Suppressor macrophage treated with lipopolysaccharide for 4 hours (primary cell): ENCODE measurements around the gene DIPK1C.

ENCODE experiments used
- DNase-seq: peaks from one replicate; pipeline ENCODE4 v3.0.0-alpha.2; 2020

DIPK1C gene

GRCh38 chr18:74457043-74457724 lies at the start of gene DIPK1C:
Gene DIPK1C, minus strand, starts transcription at chr18:74457308. Its CDS starts 49 bp downstream, at chr18:74457259.
- no peak for DNase-seq

GRCh38 chr18:74506448-74507084 lies 49.5 kb upstream of the DIPK1C start:
- DNase-seq = peak; percentile 31

DNA sequence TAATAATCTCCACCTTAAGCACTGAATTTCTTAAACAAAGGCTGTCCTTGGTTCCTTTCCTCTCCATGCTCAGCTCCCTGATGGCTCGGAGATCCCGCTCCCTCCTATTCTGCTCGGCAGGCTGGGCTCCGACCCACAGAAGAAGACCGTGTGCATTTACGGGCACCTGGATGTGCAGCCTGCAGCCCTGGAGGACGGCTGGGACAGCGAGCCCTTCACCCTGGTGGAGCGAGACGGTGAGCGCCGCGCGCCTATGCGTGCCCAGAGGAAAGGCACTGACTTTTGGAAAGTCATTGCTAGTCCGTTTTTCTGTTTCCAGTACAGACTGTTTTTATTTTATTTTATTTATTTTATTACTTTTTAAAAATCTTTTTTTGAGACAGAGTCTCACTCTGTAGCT lies 48.7 kb upstream of the DIPK1C start:
- no peak for DNase-seq

GRCh38 chr18:74503137-74503536 lies 46.0 kb upstream of the DIPK1C start:
- no peak for DNase-seq

GRCh38 chr18:74501386-74501785 lies 44.3 kb upstream of the DIPK1C start:
- peak; percentile 81 for DNase-seq

- DNase-seq = peak; percentile 23
These were observed 43.7 kb upstream of the DIPK1C start for GRCh38 chr18:74500774-74501173.

DNA sequence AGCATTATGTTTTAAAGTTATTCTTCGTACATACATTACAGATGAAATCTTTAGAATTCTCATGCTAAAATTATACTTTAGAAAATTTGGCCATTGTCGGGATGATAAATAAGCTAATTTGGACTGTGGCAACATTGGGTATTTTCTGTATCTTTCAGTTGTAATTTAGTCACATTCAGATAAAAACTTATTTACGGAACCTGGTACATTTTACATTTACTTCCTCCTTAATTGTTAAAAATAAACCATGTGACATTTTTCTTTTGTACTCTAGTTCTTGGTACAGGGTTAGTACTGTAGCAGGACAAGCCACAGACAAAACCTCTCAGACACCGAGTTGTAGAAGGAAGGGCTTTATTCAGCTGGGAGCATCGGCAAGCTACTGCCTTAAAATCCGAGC lies 43.3 kb upstream of the DIPK1C start:
- peak; percentile 61 for DNase-seq

DNA sequence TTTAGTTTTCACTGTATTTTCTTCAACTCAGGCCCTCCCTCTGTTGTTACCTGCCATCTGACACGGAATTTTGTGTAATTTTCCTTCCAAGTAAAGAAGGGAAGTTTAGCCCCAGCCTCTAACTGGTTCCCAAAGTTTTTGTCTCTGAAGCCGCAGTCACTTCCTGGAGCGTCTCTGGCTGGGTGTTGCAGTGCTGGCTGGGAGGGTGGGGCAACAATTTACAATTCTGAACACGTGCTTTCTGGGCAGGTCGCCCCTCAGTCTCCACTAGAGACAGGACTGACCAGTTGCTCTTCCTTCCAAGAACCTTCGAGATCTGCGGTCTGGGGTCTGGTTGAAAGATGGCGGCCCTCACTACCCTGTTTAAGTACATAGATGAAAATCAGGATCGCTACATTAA lies 42.5 kb upstream of the DIPK1C start:
- peak; percentile 93 for DNase-seq

GRCh38 chr18:74498712-74499627 lies 41.9 kb upstream of the DIPK1C start:
- DNase-seq = peak; percentile 85

- peak; percentile 76 for DNase-seq
These were observed 40.7 kb upstream of the DIPK1C start for GRCh38 chr18:74497778-74498177.

DNA sequence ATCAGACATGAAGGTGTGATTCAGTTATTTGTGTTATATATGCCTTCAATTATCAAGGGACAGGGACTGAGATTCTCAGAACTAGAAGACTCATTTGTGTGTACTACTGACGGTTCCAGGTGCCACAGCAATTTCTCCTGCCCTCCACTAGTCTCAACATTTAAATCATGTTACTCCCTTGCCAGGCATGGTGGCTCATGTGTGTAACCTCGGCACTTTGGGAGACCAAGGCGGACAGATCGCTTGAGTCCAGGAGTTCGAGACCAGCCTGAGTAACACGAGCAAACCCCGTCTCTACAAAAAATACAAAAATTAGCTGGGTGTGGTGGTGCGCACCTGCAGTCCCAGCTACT lies 40.2 kb upstream of the DIPK1C start:
- DNase-seq = no peak

- DNase-seq = peak; percentile 62
These were observed 39.6 kb upstream of the DIPK1C start for GRCh38 chr18:74496508-74497323.

GRCh38 chr18:74495581-74496507 lies 38.7 kb upstream of the DIPK1C start, which contains the start of gene CNDP2:
Gene CNDP2, plus strand, starts transcription at chr18:74496363. Its CDS starts 3,611 bp downstream, at chr18:74499974.
- DNase-seq = peak; percentile 99

- DNase-seq = no peak
These were observed 37.4 kb upstream of the DIPK1C start for GRCh38 chr18:74494514-74494913.

DNA sequence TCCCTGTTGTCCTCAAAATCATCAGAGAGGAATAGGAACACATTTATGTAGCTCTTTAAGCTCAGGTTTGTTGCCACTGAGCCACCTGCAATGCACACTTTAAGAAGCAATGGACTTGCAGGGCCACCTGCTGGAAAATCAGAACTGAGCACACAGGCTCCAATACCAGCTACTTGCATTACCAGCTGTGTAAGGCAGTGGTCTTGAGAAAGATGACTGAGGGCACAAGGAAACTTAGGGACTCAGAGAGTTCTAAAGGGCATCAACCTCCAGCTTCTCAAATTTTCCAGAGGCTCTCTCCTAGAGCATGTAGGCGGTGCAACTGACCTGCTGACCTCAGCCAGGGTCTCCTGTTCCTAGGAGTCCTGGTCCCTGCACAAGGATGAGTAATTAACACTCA lies 36.6 kb upstream of the DIPK1C start:
- peak; percentile 55 for DNase-seq

DNA sequence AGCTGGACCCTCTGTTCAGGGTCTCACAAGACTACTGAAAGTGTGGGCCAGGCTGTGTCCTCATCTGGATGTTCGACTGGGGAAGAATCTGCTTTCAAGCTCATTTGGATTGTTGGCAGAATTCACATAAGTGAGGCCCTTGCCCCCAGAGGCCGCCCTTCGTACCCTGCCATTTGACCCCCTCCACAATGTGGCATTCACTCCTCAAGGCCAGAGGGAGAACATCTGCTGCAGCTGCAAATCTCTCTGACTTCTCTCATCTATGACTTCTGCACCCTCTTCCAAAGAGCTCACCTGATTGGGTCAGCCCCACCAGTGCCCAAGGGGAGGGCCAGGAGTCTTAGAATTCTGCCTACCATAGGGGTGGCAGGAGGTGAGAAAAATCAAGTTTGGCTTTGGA lies 35.2 kb upstream of the DIPK1C start:
- DNase-seq = no peak

DNA sequence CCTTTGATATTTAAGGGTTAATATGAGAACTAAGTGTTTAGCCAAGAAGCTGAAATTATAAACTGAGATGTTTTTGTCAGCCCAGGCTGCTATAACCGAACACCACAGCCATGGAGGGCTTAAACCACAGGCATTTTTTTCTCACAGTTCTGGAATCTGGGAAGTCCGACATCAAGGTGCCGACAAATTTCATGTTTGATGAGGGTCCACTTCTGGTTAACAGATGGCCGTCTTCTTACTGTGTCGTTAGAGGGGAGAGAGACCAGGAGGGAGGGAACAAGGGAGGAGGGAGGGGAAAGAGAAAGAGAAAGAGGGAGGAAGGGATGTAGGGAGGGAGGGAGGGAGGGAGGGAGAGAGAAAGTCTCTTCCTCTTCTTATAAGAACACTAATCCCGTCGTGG lies 32.6 kb upstream of the DIPK1C start:
- DNase-seq = no peak

- DNase-seq = no peak
These were observed 31.8 kb upstream of the DIPK1C start for GRCh38 chr18:74488864-74489263.

GRCh38 chr18:74488354-74488753 lies 31.2 kb upstream of the DIPK1C start:
- no peak for DNase-seq

DNA sequence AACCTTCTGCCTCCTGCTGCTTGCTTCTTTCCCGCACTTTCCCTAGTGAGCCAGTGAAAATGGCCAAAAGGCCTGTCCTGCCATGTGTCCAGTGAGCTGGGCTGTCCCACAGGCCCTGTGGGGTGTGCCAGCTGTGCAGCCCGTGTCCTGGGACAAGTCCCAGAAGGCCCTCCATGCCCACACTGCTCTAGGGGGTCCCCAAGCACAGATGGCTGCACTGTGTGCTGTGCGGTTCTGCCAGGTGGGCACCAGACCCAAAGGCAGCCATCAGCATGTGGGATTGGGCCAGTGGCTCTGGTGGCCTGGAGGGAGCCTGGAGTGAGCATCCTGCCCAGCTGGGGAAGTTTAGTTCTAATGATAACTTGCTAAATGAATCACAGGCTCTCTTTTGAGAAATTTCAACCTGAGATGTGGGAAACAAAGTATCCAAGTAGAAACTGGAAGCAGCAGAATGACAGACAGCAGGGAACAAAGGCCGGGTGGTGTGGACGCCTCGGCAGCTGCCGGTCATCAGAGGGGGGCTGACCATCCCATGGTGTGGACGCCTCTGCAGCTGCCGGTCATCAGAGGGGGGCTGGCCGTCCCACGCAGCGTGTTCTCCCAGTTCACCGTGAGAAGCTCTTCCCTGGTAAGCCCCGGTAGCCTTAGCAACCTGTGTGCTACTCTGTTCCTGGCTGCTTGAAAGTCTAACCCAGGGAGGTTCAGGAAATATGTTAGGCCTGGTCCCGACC lies 29.2 kb upstream of the DIPK1C start:
- no peak for DNase-seq

GRCh38 chr18:74482697-74483096 lies 25.6 kb upstream of the DIPK1C start:
- DNase-seq = no peak
